PC-3 (cell line): ENCODE data around the gene ATF7IP.

Experiments
- EZH2phosphoT487 ChIP-seq: fragments of 300-600 bp; sonication (generic); IDR thresholded peaks from 2 replicates; pipeline ENCODE4 v1.6.1; 2018; ENCODE audit warnings: mild to moderate bottlenecking, antibody characterized with exemption, low read length, borderline replicate concordance
- TF ChIP-seq, protein P1 (sequence below): fragments of 300-600 bp; sonication (generic); conservative IDR thresholded peaks from 2 replicates; pipeline ENCODE4 v1.5.1; 2017; ENCODE audit warnings: antibody characterized with exemption, low read depth, mild to moderate bottlenecking, low read length

DNA sequence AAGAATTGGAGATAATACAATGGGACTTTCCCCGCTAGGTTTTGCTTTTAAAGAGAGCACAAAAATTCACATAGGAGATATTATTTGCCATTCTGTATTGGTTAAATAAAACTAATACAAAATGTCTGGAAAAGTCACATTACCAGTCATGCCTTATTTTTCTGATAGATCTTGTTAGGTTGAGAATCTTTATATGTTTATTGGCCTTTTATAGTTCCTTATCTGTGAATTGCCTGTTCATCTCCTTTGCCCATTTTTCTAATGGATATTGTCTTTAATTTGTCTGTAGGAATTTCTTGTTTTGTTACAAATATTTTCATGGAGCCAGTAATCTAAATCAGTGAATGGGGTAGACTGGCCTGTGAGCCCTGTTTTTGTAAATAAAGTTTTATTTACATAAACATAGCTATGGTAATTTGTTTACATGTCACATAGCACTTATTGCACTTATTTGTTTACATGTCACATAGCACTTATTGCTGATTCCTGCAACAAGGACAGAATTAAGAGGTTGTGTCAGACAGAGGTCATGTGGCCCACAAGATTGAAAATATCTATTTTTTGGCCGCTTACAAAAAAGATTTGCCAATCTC, 65.0 kb downstream of the ATF7IP start:
- TF ChIP-seq EZH2phosphoT487, result no peak
- TF ChIP-seq, protein P1, sequence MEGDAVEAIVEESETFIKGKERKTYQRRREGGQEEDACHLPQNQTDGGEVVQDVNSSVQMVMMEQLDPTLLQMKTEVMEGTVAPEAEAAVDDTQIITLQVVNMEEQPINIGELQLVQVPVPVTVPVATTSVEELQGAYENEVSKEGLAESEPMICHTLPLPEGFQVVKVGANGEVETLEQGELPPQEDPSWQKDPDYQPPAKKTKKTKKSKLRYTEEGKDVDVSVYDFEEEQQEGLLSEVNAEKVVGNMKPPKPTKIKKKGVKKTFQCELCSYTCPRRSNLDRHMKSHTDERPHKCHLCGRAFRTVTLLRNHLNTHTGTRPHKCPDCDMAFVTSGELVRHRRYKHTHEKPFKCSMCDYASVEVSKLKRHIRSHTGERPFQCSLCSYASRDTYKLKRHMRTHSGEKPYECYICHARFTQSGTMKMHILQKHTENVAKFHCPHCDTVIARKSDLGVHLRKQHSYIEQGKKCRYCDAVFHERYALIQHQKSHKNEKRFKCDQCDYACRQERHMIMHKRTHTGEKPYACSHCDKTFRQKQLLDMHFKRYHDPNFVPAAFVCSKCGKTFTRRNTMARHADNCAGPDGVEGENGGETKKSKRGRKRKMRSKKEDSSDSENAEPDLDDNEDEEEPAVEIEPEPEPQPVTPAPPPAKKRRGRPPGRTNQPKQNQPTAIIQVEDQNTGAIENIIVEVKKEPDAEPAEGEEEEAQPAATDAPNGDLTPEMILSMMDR, result no peak
